Glomerular visceral epithelial cell (primary cell): ENCODE measurements around the gene TMEM92.

ENCODE experiments used
- DNase-seq: peaks from one replicate; pipeline ENCODE4 v3.0.0-alpha.2; 2016; ENCODE audit errors: extremely low spot score

TMEM92 gene

DNA sequence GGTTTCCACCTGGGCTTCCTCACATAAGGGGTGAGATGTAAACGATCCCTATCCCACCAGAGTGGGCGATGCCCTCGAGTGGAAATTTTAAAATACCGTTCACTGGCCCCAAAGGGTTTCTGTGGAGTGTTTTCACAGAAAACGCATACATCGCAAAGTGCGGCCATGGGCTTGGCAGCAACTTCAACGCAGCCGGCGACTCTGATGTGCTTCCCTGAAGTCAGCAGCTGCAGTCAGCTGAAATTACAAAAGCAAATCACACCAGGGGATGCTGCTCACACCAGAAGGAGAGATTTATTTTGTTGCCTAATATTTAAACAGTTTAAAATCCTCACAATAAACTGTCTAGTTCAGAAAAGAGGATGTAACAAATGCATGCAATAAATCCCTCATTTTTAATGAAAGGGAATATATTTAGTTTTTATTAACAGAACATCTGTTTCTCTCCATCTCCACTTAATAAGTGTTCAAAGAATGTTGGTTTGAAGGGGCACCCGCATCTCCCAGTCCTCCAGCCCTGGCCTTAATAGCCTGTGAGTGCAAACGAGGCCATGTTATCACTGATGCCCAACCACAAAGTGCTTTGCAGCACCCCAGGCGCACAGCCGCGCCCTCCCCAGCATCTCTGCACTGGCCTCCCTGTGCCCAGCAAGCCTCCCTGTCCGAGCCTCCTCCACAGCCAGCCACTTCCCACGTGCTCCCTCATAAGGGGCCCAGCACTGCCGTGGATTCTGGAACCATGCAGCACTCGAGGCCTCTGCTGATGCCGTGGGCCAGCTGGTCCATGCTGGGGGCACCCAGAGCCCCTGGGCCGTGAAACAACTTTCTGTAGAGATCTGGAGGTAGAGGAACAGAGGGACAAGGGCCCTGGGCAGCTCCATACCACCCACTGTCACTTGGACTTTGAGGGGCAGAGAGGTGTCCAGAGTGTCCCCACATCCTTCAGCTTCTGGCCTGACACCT lies 54.4 kb downstream of the TMEM92 start:
- no peak for DNase-seq

GRCh38 chr17:50329716-50330115 lies 55.5 kb downstream of the TMEM92 start:
- no peak for DNase-seq

GRCh38 chr17:50330151-50330775 lies 56.0 kb downstream of the TMEM92 start:
- DNase-seq = no peak
